ENCODE data around the gene TAC4. TPM values are rescaled to one million over a fixed set of nuclear protein-coding genes. Genes with fewer than 3 reads are reported as not detected.

The TAC4 gene, protein sequence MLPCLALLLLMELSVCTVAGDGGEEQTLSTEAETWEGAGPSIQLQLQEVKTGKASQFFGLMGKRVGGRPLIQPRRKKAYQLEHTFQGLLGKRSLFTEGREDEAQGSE
- total RNA-seq (2021), result not detected in 2 replicates
- not detected for Bru-seq, nascent RNA
- not detected for BruChase-seq, experiment 1, labeled RNA remaining after a 2-hour chase
- not detected for BruChase-seq, experiment 2, labeled RNA remaining after a 6-hour chase
- long read RNA-seq, partial matches to known transcripts, result 0 of 1 reads
- long read RNA-seq, other reads (novel, unspliced or antisense), result 1 of 1 reads

DNA sequence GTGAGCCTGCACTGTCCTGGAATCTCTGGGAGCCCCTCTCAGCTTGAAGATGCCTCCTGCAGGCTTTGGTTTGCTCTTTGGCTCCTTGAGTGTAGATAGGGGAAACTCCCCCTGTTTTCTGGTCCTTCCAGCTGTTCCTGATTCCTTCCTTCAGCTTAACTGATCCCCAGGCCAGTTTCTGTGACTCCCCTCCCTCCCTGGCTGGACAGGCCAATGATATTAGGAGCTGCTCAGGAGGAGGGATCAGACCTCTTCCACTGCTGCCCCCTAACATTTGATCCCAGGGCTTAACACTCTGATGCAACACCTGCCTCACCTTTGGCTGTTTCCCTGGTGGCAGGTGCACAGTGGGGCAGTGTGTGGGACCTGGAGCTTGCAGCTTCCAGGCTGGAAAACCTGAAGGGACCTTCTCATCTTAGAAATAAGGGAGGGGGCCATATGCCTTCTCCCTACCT, at the start of gene TAC4:
TAC4 (minus strand) TSS at position 51 of the 455 bp plus-strand sequence. CDS start 52 bp downstream, outside the sequence.
- CTCF ChIA-PET, result no interaction called here
- POLR2A ChIA-PET (ENCODE audit: low non-redundant PET), result no interaction called here
- no peak for DNase-seq (ENCODE audit: low spot score)
- H3K27ac ChIP-seq (ENCODE audit: low read depth, low read length, poor library complexity, severe bottlenecking), result no peak within 1 kb of the TSS
- no TSS peak for BruUV-seq (replicated peaks)
- H3K27me3 ChIP-seq (replicated peaks; ENCODE audit: insufficient read depth, low read depth, low read length, poor library complexity), result no peaks in the 10 kb centered on the region
- H3K36me3 ChIP-seq (ENCODE audit: insufficient read depth, low read length, poor library complexity, severe bottlenecking), result no peaks in the 10 kb centered on the region
- H3K4me1 ChIP-seq (ENCODE audit: insufficient read depth, low read length, poor library complexity, severe bottlenecking), result no peaks in the 10 kb centered on the region
- intact Hi-C loops (cut with micrococcal nuclease; ENCODE audit: unreplicated experiment), result no loop called here
- H3K9me3 ChIP-seq (ENCODE audit: low read depth, low read length, poor library complexity, severe bottlenecking), result no peaks in the 10 kb centered on the region
- TF ChIP-seq, protein P1, sequence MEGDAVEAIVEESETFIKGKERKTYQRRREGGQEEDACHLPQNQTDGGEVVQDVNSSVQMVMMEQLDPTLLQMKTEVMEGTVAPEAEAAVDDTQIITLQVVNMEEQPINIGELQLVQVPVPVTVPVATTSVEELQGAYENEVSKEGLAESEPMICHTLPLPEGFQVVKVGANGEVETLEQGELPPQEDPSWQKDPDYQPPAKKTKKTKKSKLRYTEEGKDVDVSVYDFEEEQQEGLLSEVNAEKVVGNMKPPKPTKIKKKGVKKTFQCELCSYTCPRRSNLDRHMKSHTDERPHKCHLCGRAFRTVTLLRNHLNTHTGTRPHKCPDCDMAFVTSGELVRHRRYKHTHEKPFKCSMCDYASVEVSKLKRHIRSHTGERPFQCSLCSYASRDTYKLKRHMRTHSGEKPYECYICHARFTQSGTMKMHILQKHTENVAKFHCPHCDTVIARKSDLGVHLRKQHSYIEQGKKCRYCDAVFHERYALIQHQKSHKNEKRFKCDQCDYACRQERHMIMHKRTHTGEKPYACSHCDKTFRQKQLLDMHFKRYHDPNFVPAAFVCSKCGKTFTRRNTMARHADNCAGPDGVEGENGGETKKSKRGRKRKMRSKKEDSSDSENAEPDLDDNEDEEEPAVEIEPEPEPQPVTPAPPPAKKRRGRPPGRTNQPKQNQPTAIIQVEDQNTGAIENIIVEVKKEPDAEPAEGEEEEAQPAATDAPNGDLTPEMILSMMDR (conservative IDR thresholded peaks at IDR 0.05; ENCODE audit: low read depth, low read length), result no peak
- TF ChIP-seq EZH2 (IDR thresholded peaks at IDR 0.05; ENCODE audit: borderline replicate concordance, low read depth, low read length, poor library complexity, severe bottlenecking), result no peak
- H3K4me3 ChIP-seq (ENCODE audit: low read depth, low read length, poor library complexity, severe bottlenecking), result no peak within 1 kb of the TSS

DNA sequence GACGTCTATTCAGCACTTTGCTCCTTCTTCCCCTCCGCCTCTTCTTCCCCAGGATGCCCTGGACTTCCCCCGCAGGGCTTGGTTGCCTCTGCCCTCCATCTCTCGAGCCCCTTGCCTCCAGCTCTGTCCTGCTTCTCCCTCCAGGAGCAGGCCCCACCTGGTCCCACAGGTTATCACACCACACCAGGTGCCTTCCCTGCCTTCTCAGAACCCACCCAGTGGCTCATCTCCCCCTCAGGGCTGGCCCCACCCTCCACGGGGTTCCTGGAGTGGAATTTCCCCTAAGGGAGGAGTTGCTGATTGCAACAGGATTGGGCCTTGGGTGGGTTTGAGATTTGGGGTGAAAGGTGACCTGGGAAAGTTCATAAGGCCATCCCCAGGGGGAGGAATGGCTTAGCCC, 49.0 kb upstream of the TAC4 start:
- POLR2A ChIA-PET (ENCODE audit: low non-redundant PET), result no interaction called here
- no peak overlapping the region for H3K27ac ChIP-seq (ENCODE audit: low read depth, low read length, poor library complexity, severe bottlenecking)
- BruUV-seq (replicated peaks), result no TSS peak
- CTCF ChIA-PET, result no interaction called here
- H3K4me3 ChIP-seq (ENCODE audit: low read depth, low read length, poor library complexity, severe bottlenecking), result no peak overlapping the region
- DNase-seq (ENCODE audit: low spot score), result no peak
- no peaks in the 10 kb centered on the region for H3K9me3 ChIP-seq (ENCODE audit: low read depth, low read length, poor library complexity, severe bottlenecking)
- intact Hi-C loops (cut with micrococcal nuclease; ENCODE audit: unreplicated experiment), result no loop called here
- H3K36me3 ChIP-seq (ENCODE audit: insufficient read depth, low read length, poor library complexity, severe bottlenecking), result no peaks in the 10 kb centered on the region
- H3K27me3 ChIP-seq (replicated peaks; ENCODE audit: insufficient read depth, low read depth, low read length, poor library complexity), result peaks cover 28% of the 10 kb centered on the region
- TF ChIP-seq, protein P1 (conservative IDR thresholded peaks at IDR 0.05; ENCODE audit: low read depth, low read length), result no peak
- no peak for TF ChIP-seq EZH2 (IDR thresholded peaks at IDR 0.05; ENCODE audit: borderline replicate concordance, low read depth, low read length, poor library complexity, severe bottlenecking)
- no peaks in the 10 kb centered on the region for H3K4me1 ChIP-seq (ENCODE audit: insufficient read depth, low read length, poor library complexity, severe bottlenecking)

DNA sequence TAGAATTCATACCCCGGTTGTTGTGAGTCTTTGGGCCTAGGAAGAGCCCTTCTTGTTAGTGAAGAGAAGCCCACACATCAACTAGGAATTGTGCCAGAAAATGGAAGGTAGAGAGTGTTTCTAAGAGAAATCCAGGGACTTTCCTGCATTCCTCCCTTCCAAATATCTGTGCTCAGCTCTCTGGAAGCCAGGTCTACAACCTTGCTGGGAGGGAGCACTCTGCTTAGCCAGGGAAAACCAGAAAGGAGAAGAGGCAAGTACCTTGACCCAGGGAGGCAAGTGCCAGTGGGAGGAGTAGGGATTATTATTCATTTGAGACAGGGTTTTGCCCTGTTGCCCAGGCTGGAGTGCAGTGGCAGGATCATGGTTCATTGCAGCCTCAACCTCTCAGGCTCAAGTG, 48.4 kb upstream of the TAC4 start:
- CTCF ChIA-PET, result no interaction called here

More for the DNA sequence above, 48.4 kb upstream of the TAC4 start:
- no peak for DNase-seq (ENCODE audit: low spot score)
- no peaks in the 10 kb centered on the region for H3K36me3 ChIP-seq (ENCODE audit: insufficient read depth, low read length, poor library complexity, severe bottlenecking)
- no peaks in the 10 kb centered on the region for H3K9me3 ChIP-seq (ENCODE audit: low read depth, low read length, poor library complexity, severe bottlenecking)
- H3K27me3 ChIP-seq (replicated peaks; ENCODE audit: insufficient read depth, low read depth, low read length, poor library complexity), result peaks cover 22% of the 10 kb centered on the region
- H3K4me3 ChIP-seq (ENCODE audit: low read depth, low read length, poor library complexity, severe bottlenecking), result no peak overlapping the region
- no TSS peak for BruUV-seq (replicated peaks)
- intact Hi-C loops (cut with micrococcal nuclease; ENCODE audit: unreplicated experiment), result no loop called here
- H3K4me1 ChIP-seq (ENCODE audit: insufficient read depth, low read length, poor library complexity, severe bottlenecking), result no peaks in the 10 kb centered on the region
- TF ChIP-seq, protein P1 (conservative IDR thresholded peaks at IDR 0.05; ENCODE audit: low read depth, low read length), result no peak
- TF ChIP-seq EZH2 (IDR thresholded peaks at IDR 0.05; ENCODE audit: borderline replicate concordance, low read depth, low read length, poor library complexity, severe bottlenecking), result no peak
- POLR2A ChIA-PET (ENCODE audit: low non-redundant PET), result interaction anchor here (0.7 kb wide), 1 partner anchor 45 kb away, joined by 3 read pairs; no protein-coding TSS in a partner anchor
- no peak overlapping the region for H3K27ac ChIP-seq (ENCODE audit: low read depth, low read length, poor library complexity, severe bottlenecking)

All from A673 (cell line).